GM18508 (cell line): ENCODE data around the gene GABPB1.

Experiments
- ATAC-seq: cut with Tn5 transposase; IDR thresholded peaks from one replicate; pipeline ENCODE4 v1.9.1; 2021; ENCODE audit warnings: moderate number of reproducible peaks; ENCODE audit not compliant: insufficient read depth, unreplicated experiment

GABPB1 gene

GRCh38 chr15:50247819-50248655 lies 107.0 kb downstream of the GABPB1 start:
- peak; percentile 97 for ATAC-seq

- no peak for ATAC-seq
Measured at GRCh38 chr15:50246631-50247030, 108.4 kb downstream of the GABPB1 start.

- no peak for ATAC-seq
Measured at GRCh38 chr15:50244959-50245624, 109.9 kb downstream of the GABPB1 start.

GRCh38 chr15:50244153-50244552 lies 110.8 kb downstream of the GABPB1 start:
- ATAC-seq = no peak

GRCh38 chr15:50241684-50242450 lies 113.1 kb downstream of the GABPB1 start:
- no peak for ATAC-seq

GRCh38 chr15:50238255-50238654 lies 116.7 kb downstream of the GABPB1 start:
- ATAC-seq = no peak

- no peak for ATAC-seq
Measured at GRCh38 chr15:50236433-50236832, 118.6 kb downstream of the GABPB1 start.

GRCh38 chr15:50235794-50236193 lies 119.2 kb downstream of the GABPB1 start:
- ATAC-seq = no peak

GRCh38 chr15:50234764-50235163 lies 120.2 kb downstream of the GABPB1 start:
- no peak for ATAC-seq

- no peak for ATAC-seq
Measured at GRCh38 chr15:50233192-50233736, 121.7 kb downstream of the GABPB1 start.

- ATAC-seq = no peak
Measured at GRCh38 chr15:50232791-50233190, 122.2 kb downstream of the GABPB1 start.

GRCh38 chr15:50231761-50232160 lies 123.2 kb downstream of the GABPB1 start:
- ATAC-seq = no peak

GRCh38 chr15:50229336-50229735 lies 125.7 kb downstream of the GABPB1 start:
- ATAC-seq = no peak

- ATAC-seq = no peak
Measured at GRCh38 chr15:50228866-50229265, 126.1 kb downstream of the GABPB1 start.

- no peak for ATAC-seq
Measured at GRCh38 chr15:50227076-50227475, 127.9 kb downstream of the GABPB1 start.

GRCh38 chr15:50225938-50226337 lies 129.1 kb downstream of the GABPB1 start:
- no peak for ATAC-seq
